HUDEP-2 (cell line): ENCODE data around the gene FZR1.

ENCODE experiments used
- DNase-seq, 76 experiments: peaks; one replicate each; lab custom pipeline; 2025; ENCODE audit not compliant: unreplicated experiment in 76 of 76; lab: John Stamatoyannopoulos, UW

Gene FZR1

GRCh38 chr19:3471954-3472655 lies 34.0 kb upstream of the FZR1 start:
- peak in 23 of 76 experiments; percentile 12 to 54 (median 29) for DNase-seq

DNA sequence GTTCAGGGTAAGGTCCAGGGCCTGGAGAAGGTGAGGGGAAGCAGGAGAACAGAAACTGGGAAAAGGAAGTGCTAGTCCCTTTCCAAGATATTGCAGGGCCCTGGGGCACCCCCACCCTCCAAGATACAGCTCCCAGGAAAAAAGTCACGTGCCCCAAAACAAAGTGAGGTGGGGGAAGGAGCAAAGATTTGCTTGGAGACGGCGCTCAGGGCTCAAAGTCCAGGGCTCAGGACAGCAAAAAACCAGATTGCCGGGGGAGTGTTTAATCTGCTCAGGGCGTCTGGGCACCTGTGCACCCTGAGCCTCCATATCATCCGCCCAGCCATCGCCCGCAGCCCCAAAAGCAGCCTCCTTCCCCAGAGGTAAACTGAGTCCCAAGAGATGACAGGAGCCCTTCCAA lies 32.1 kb upstream of the FZR1 start:
- DNase-seq, result no peak

GRCh38 chr19:3474614-3475013 lies 31.5 kb upstream of the FZR1 start:
- DNase-seq, result no peak

- DNase-seq, result no peak
These were observed 30.7 kb upstream of the FZR1 start for GRCh38 chr19:3475449-3475848.

DNA sequence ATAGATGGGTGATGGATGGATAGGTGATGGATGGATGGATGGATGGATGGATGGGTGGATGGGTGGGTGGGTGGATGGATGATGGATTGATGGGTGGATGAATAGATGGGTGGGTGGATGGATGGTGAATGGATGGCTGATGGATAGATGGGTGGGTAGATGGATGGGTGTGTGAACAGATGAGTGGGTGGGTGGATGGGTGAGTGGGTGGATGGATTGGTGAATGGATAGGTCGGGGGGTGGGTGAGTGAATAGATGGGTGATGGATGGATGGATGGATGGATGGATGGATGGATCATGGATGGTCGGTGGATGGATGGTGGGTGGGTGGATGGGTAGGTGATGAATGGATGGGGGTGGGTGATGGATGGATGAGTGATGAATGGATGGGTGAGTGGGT lies 29.3 kb upstream of the FZR1 start:
- DNase-seq, result no peak

DNA sequence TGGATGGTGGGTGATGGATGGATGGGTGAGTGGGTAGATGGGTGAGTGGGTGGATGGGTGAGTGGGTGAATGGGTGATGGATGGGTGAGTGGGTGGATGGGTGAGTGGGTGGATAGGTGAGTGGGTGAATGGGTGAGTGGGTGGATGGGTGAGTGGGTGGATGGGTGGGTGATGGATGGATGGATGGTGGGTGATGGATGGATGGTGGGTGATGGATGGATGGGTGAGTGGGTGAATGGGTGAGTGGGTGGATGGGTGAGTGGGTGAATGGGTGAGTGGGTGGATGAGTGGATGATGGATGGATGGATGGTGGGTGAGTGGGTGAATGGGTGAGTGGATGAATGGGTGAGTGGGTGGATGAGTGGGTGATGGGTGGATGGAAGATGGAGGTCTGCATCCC lies 28.6 kb upstream of the FZR1 start:
- DNase-seq, result no peak

- no peak for DNase-seq
These were observed 28.2 kb upstream of the FZR1 start for GRCh38 chr19:3477951-3478350.

GRCh38 chr19:3478409-3479176 lies 27.5 kb upstream of the FZR1 start:
- no peak for DNase-seq

DNA sequence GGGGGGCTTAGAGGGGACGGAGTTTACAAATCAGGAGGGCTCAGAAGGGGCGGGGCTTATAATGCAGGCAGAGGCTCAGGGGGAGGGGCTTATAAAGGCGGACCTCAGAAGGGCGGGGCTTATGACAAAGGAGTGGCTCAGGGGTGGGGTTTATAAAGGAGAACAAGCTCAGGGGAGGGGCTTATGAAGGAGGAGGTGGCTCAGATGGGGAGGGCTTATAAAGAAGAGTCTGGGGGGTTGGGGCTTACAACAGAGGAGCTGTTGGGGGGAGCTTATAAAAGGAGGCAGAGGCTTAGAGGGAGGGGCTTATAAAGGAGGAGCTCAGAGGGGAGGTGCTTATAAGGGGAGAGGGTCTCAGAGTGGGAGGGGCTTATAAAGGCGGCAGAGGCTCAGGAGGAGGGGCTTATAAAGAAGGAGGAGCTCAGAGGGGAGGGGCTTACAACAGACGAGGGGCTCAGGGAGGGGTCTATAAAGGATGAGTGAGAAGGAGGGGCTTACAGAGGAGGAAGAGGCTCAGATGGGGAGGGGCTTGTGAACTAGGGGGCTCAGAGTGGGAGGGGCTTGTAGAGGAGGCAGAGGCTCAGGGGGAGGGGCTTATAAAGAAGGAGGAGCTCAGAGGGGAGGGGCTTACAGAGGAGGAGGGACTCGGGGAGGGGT lies 26.8 kb upstream of the FZR1 start:
- DNase-seq, result peak in 52 of 76 experiments; percentile 10 to 72 (median 41)

GRCh38 chr19:3479834-3480215 lies 26.3 kb upstream of the FZR1 start:
- DNase-seq, result peak in 41 of 76 experiments; percentile 11 to 70 (median 38)

DNA sequence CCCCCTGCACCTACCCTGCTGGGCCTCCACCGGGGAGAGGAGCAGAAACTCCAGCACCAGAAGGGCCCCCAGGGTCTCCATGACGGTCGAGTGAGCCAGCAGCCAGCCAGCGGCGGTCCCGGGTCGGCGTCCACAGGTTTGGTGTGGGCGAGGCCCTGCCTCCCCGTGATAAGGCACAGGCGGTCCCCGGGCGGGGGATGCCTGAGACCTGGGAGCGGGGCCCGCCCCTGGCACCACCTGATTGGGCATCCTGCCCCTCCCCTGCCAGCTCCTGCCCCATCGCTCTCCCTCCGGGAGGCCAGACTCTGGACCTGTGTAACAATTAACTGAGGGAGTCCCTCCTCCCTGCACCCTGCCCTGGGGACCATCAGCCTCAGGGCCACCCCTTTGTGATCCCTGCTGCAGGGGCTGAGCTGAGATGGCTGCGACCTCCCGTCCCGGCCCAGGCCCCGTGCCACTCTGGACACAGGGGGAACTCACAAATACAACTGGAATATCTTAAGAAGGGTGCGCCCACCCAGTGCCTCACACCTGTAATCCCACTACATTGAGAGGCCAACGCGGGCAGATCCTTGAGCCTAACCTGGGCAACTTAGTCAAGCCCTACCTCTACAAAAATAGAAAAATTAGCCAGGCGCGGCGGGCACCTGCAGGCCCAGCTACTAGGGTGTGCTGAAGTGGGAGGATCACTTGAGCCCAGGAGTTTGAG lies 25.6 kb upstream of the FZR1 start, which contains the start of gene SMIM24:
Gene SMIM24, minus strand, starts transcription at position 143 of the 709 bp plus-strand sequence. Its CDS starts 62 bp downstream, at position 81.
- DNase-seq, result peak in 39 of 76 experiments; percentile 12 to 75 (median 41)

DNA sequence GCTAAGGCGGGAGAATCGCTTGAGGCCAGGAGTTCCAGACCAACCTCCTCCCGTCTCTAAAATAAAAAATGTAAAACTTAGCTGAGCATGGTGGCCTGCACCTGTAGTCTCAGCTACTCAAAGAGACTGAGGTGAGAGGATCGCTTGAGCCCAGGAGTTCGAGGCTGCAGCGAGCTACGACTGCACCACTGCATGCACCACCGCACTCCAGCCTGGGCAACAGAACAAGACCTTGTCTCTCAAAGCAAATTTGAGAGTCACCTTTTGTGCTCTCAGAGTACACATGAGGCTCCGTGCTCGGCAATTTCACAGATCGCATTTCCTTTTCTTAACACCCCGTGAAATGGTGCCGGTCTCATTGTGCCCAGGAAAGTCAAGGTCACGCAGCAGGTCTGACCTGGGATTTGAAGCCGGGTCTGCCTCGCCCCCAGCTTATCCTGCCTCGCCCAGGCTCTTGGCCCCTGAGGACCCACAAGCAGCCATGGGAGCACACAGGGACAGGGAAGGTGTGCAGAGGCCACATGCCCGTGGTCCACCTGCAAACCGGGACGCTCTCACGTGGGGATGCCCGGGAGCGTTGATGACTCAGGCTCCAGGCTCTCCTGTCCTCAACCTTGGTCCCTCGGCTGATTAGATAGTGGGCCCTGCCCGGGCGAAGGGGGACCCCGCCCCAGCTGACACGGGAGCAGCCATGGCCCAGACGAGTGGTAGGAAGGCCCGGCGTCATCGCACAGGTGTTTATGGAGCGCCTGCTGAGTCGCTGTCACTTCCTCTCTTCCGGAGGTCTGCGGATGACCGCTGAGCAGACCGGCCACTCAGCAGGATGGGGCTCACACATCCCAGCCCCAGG lies 24.6 kb upstream of the FZR1 start:
- DNase-seq, result no peak

GRCh38 chr19:3482507-3483225 lies 23.4 kb upstream of the FZR1 start:
- no peak for DNase-seq

- DNase-seq, result no peak
These were observed 22.9 kb upstream of the FZR1 start, which contains the start of gene SMIM44 for GRCh38 chr19:3483226-3483628. Gene SMIM44, minus strand, starts transcription at chr19:3483441. Its CDS starts 38 bp downstream, at chr19:3483403.

- no peak for DNase-seq
These were observed 14.6 kb upstream of the FZR1 start for GRCh38 chr19:3491396-3492119.

DNA sequence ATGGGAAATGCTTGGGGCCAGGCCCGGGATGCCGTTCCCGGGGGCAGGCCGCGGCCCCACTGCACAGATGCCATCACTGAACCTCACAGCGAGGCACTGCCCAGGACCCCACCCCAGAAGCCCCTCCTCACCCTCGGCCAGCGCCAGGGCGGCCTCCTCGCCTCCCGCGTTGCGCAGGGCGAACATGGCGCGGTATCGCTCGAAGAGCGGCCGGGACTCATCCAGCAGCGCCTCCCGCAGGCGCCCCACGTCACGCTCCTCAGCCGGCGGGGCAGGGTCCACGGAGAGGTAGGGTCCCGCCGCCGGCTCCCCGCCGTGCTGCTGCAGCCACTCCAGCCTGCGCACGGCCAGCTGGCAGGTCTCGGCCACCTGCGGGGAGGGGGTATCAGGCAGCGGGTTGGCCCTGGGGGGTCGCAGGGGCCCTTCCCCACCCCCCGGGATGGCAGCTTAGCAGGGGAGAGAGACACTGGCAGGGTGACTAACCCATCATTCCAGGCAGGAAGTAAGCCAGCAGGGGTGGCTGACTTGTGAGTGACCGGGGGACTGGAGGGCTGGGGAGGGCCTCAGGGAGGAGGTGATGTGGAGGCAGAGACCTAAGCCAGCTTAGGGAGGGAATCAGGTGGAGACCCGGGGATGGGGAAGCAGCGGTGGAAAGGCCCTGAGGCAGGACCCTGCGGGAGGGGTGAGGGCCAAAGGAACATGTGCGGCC lies 13.8 kb upstream of the FZR1 start:
- DNase-seq, result no peak

DNA sequence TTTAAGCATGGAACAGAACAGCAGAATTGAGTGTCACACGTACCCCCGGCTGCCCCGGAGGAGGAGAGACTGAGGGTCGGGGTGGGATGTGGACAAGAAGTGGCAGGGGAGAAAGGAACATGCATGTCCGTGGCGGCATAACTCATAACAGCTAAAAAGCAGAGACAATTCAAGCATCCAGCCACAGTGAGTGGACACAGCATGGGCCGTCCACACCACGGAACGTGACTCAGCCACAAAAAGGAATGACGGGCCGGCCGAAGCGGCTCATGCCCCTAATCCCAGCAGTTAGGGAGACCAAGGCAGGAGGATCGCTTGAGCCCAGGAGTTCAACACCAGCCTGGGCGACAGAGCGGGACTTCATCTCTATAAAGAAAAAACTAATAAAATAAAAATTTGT lies 13.2 kb upstream of the FZR1 start:
- no peak for DNase-seq

DNA sequence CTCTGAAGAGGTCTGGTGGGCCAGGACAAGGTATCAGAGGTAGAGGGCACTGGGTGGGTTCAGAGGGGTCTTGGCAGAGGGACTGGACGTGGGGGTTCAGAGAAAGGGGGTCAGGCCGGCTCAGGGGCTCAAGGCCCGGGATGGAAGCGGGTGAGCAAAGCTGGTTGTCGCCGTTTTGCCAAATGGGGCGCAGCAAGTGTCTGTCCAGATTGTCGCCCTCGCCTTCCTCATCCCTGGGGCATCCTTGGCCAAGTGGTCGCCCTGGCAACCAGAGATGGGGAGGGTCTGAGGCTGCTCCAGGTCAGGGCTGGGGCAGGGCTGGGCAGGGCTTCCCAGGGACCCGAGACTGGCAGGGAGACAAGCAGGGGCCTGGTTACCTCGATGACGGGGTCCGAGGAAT lies 12.5 kb upstream of the FZR1 start:
- DNase-seq, result no peak
